Activated CD4-positive, CD25-positive, alpha-beta regulatory T cell treated with anti-CD3 and anti-CD28 coated beads, Interleukin-2, amount 50 U/mL, for 24 hours (primary cell): ENCODE results near the gene MEST.
"Not testable (repeated sequence)": the region's sequence is repeated elsewhere in the genome, so short reads cannot be mapped to it uniquely, and the experiment has no call there.

Source experiments
- ATAC-seq, 2 donors: fragments of 150-1000 bp; cut with Tn5 transposase; one replicate each; pipeline ENCODE4 v1.10.0; 2021; ENCODE audit warnings: mild to moderate bottlenecking in 1 of 2, moderate library complexity in 1 of 2

The MEST gene, protein sequence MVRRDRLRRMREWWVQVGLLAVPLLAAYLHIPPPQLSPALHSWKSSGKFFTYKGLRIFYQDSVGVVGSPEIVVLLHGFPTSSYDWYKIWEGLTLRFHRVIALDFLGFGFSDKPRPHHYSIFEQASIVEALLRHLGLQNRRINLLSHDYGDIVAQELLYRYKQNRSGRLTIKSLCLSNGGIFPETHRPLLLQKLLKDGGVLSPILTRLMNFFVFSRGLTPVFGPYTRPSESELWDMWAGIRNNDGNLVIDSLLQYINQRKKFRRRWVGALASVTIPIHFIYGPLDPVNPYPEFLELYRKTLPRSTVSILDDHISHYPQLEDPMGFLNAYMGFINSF

DNA sequence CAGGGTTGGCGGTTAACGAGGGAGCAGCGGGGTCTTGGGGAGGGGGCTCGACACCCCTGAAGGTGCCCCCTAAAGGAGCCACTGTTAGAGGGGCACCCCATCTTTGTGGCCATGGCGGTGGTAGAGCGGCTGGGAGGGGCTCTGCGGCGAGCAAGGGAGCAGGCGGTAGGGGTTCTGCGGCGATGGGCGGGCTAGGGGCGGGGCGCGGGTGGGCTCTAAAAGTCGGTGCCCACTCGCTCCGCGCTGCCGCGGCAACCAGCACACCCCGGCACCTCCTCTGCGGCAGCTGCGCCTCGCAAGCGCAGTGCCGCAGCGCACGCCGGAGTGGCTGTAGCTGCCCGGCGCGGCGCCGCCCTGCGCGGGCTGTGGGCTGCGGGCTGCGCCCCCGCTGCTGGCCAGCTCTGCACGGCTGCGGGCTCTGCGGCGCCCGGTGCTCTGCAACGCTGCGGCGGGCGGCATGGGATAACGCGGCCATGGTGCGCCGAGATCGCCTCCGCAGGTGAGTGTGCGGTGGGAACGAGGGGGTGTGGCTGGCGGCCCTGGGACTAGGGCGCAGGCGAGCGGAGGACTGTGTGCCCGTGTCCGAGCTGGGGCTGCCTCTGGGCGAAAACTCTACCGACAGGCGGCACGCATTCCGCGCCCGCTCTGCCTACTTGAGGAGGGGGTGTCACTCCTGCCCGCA, at the start of gene MEST:
TSS of gene MEST (plus strand) at position 245 of the 682 bp plus-strand sequence. CDS start at position 474, 229 bp downstream.
- ATAC-seq, result no peak

DNA sequence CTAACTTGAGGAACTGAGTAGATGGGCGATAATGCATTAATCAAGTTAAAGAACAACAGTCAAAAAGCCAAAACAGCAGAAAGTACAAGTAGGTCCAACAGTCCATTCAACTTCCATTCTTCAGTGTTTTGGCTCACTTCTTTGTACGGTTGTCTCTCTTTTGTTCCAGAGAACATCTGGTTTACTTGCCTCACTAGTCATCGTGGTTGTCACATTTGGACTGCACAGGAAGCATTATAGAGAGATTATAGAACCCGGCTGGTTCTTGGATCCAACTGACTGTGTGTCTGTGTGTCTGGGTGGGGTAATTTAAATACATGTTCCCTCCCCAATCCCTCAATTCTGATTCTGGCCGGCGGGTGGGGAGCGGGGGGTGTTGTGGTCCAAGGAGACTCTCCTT, 49.3 kb upstream of the MEST start:
- ATAC-seq, result no peak

DNA sequence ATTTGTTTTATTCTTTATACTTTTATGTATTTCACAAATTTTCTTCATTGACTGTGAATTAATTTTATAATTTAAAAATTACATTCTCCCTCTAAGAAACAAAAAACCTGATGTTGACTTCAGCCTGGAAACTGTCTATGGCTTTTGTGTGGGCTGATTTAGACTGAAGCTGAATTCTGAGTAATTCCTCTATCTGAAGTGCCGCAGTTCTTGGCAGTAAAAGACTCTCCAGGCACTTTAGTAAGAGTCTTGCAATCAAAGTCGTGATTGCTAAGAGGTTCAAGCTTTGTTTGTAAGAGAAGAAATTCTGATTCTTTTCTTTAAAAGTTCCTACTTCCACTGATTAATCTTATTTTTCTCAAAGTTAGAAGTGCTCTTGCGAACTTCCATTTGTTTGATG, 47.7 kb upstream of the MEST start:
- ATAC-seq, result no peak

DNA sequence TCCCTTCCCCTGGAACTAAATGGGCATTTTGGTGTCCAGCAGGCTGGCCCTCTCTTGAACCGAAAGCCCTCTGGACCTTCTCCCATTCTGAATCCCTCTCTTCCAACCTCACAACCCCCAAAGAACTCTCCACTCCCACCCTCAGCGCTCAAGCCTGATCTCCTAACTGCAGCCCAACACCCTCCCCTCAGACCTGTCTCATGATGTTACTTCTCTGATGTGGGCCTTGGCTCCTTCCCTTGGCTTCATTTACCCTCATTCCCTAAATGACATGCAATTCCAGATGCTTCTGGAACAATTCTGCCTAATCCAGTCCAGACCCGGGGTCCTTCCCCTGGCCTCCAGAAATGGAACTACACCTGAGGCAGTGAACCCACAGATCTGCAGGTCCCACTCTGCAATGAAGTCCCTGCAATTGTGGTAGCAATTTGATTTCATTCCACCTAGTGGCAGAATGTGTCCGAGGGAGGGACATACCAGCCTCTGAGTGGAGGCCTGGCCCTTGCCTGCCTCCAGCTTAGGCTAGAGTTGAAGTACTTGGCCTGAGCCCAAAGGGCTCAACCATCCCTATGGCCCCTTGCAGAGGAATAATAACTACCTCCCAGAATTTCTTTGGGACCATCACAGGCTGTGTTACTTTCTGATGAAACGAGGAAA, 47.0 kb upstream of the MEST start:
- ATAC-seq, result no peak

DNA sequence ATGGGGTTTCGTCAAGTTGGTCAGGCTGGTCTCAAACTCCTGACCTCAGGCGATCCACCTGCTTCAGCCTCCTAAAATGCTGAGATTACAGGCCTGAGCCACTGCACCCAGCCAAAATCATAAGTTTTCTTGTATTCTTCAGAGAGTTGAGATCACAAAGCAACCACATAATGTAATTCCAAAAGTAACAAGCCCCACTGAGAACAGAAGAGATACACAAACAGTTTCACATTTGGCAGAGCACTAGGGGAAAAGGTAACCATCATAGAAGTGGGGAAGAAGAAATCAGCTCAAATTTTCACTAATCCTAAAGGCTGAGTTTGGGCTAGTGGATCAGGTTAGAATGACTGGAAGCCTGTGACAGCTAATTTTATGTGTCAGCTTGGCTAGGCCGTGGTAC, 45.6 kb upstream of the MEST start:
- no peak for ATAC-seq

DNA sequence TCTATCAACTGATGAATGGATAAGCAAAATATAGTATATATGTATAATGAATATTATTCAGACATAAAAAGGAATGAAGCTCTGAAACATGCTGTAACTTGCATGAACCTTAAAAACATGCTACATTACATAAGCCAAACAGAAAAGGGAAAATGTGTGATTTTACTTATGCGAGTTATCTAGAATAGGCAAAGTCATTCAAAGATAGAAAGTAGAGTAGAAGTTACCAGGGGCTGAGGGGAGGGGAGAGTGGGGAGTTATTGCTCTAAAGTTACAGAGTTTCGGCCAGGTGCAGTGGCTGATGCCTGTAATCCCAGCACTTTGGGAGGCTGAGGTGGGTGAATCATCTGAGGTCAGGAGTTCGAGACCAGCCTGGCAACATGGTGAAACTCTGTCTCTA, 40.5 kb upstream of the MEST start:
- not testable (repeated sequence) for ATAC-seq

DNA sequence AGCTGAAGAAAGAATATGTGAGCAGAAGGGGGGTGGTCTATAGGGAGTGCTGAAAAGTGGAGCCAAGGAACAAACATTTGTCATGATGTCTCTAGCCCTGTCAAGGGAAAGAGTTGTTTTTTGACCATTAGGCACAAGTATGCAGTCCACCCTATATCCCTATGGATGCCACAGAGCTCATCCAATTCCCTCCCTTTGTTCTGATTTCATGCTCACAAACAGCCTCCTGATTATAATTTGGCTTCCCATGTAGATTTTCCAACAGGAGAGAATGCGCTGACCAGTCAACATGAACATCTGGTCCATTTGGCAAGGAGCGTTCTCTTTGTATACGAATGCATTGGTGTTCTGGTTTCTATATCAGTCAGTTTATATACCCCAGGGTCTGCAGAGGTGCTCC, 38.9 kb upstream of the MEST start:
- ATAC-seq, result no peak

DNA sequence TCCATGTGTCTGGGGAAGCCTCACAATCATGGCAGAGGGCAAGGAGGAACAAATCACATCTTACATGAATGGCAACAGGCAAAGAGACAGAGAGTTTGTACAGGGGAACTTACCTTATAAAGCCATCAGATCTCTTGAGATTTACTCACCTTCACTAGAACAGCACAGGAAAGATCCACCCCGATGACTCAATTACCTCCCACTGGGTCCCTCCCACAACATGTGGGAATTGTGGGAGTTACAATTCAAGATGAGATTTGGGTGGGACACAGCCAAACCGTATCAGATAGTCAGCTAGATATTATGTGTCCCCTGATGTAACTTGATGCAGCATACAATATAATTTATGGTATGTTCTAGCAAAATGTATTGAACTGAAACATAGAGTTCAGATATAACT, 36.9 kb upstream of the MEST start:
- ATAC-seq, result no peak

DNA sequence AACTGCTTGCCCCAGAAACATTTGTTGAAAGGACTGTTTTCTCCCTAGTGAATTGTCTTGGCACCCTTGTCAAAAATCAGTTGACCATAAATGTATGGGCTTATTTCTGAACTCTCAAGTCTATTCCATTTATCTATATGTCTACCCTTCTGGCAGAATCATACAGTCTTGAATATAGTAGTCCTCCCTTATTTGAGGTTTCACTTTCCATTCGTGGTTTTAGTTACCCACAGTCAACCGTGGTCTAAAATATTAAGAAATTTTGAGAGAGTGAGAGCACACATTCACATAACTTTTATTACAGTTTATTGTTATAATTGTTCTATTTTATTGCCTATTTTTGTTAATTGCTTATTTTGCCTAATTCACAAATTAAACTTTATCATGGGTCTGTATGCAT, 33.6 kb upstream of the MEST start:
- ATAC-seq, result peak; percentile 55 to 68

DNA sequence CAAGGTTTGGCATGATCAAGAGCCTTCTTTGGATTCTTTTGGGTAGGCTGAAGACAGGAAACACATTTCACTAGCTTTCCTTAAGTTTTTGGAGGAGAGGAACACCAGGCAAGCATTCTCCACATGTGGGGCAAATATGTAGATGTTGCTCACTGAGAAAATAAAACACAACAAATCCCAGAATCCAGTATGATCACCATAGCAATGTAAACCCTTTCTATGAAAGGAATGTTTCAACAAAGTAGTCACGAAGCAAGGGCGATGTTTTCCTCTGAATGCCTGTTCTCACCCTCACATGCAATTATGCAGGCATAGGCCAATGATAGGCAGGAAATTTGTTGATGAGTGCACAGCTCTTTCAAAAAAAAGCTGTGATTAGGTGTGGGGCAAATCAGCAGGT, 30.6 kb upstream of the MEST start:
- ATAC-seq, result no peak

DNA sequence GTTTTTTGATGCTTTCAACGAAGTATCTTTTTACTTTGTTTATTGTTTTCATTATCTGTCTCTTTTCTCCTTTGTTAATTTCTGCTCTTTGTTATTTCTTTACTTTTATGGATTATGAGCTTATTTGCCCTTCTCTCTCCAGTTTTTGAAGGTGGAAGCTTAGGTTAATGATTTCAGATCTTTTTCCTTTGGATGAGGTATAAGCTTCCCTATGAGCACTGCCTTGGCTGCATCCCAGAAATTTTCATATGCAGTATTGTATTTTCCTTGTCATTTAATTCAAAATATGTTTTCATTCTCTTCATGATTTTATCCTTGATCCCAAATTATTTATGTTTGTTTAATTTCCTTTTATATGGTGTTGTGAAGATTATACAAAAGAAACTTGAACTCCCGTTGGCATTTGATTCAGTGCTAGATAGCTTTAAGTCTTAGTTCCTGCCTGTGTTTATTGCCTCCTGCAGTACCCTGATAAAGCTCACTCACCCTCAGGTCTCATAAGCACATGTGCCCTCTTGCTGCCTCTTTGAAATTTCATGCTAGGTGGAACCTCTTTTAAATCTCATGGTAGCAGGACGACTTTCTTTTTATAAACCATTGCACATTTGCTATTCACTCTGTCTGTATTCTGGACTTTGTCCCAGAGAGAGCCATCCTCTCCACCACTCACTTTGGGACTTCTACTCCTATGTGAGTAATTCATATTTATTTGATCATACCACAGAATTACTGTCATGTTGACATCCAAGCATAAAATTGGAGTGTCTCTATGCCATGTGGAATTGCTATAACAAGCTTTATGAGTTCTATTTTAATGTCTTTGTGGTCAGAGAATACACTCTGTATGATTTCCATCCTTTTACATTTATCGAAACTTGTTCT, 28.1 kb upstream of the MEST start:
- no peak for ATAC-seq

DNA sequence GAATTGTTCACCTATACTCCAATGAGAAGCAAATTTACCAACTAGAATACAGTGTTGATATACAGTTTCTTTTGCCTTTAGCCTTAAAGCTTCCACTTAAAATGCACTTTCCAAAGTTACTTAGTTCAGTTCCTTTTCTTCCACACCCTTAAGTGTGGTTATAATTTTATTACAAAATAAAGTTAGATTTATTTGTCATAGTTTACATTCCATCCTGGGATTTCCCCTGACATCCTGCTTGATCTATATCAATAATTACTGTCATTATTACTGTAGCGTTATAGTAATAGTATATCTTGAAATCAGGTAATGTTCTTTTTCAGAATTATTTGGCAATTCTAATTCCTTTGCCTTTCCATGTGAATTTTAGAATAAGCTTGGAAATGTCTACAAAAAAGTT, 23.3 kb upstream of the MEST start:
- no peak for ATAC-seq

DNA sequence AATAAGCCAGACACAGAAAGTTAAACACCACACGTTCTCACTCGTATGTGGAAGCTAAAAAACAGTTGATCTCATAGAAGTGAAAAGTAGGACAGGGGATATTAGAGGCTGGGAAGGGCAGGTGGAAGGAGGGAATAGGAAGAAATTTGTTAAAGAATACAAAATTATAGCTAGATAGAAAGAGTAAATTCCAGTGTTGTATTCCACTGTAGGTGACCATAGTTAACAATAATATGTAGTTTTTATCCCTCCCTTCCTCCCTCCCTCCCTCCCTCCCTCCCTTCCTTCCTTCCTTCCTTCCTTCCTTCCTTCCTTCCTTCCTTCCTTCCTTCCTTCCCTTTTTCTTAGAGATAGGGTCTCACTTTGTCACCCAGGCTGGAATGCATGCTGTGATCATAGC, 19.9 kb upstream of the MEST start:
- no peak for ATAC-seq

DNA sequence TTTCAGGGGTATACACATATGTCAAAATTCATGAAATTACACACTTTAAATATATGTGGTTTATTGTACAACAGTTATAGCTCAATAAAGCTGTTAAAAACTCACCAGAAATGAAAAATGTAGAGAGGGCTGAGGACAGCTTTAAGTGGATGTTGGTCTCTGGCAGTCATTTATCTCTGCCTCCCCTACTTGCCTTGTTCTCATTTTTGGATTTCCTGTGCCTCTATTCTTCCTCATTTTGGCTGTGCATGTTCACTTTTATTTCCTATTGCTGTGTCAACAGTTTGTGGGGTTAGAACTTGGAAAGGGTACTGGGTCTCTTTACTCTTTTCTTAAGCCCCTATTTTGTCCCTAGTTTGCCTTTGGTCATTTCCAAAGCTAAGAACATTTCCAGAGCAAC, 18.6 kb upstream of the MEST start:
- no peak for ATAC-seq

DNA sequence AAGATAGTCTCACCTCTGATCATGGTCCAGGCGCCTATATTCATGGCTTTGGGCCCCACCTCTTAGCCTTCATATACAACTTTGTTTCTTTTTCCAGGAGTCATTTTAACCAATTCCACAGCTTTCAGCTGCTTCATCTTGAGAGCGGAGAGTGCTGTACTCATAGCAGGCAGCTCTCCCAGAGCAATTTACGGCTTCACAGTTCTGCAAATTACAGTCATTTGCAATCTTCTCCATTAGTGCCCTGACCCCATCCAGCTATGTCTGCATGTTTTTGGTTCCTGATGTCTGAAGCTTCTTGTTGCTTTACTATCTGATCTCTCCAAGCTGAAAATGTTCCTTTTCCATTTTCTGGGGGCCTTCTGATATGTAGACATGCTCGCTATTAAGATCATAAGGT, 18.0 kb upstream of the MEST start:
- ATAC-seq, result no peak

DNA sequence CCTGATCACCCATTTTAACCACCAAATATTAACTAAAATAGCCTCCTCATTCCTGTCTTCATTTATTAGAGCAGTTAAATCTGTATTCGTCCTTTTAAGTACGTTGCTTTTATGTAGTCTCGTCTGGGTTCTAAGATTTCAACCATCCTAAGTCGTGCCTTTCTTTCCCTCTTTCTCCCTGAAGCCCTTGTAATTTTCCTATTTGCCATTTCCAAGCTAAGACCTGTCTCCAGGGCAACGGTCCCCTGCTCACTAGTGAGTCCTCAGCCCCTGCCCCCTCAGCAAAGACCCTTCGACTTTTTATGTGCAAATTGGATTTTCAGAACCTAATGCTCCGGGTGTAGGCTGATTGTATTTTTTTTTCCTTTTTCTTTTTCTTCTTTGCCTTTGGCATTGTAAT, 16.1 kb upstream of the MEST start:
- no peak for ATAC-seq

DNA sequence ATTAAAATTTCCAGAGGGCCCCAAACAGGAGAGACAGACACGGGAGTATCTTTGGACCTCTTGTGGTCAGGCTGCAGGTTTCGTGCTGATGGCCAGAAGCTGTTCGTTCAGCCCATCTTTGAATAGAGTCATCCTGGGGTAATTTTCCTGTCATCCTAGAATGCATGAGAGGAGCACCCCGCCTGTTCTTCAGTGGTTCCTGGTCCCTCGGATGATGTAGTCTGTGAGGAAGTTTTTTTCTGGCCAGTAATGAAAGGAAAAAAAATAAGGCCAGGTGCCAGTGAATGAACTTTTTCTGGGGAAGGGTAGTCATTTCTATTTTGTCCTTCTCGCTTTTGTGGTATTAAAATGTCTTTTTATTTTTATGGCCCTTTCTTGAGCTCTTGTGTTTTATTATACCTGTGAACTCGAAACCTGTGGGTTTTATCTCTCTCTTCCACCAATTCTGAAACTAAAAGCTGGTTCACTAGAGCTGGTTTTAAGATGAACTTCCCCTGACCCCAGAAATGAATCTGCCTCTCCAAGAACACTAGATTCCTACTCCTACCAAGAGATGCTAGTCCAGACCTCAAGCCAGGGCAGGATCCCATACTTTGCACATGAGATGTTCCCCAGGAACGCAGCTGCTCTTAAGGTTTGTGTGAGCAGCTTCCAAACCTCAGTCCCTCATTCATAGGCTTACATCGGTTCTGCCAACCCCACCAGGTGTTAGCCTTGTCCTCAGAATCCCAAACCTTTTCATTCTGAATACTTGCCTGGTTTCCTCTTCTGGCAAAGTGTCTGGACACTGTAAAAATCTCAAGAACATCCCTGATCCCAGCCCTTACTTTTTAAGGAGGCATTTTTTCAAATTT, 15.4 kb upstream of the MEST start:
- no peak for ATAC-seq

DNA sequence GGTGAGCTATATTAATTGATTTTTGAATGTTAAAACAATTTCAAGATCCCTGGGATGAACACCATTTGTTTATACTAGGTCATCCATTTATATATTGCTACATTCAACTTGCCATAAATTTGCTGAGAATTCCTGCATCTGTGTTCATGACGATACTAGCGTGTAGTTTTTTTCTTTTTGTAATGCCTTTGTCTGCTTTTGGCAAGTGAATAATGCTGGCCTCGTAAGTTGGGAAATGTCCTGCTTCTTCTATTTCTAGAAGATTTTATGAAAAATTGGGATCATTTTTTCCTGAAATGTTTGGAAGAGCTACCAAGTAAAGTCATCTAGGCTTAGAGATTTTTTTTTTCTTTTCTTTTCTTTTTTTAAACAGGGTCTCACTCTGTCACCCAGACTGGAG, 12.9 kb upstream of the MEST start:
- no peak for ATAC-seq

DNA sequence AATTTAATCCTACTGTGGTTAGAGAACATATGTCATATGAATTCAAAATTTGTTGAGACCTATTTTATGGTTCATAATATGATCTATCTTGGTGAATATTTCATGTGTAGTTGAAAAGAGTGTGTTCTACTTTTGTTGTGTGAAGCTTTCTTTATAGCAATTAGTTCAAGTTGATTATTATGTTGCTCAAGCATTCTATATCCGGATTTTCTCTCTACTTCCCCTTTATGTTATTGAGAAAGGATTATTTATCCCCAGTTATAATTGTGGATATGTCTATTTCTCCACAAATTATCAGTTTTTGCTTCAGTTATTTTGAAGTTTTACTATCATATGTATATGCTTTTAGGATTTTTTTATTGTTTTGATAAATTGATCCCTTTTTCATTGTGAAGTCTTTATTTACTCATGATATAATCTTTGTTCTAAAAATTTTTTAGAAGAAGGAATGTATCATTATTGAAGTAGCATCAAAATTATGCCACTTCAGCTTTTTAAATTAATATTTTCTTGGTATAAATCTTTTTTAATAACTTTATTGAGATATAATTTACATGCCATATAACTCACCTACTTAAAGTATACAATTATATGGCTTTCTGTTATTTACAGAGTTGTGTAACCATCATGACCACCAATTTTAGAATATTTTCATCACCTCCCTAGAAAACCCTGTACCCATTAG, 12.0 kb upstream of the MEST start:
- no peak for ATAC-seq

DNA sequence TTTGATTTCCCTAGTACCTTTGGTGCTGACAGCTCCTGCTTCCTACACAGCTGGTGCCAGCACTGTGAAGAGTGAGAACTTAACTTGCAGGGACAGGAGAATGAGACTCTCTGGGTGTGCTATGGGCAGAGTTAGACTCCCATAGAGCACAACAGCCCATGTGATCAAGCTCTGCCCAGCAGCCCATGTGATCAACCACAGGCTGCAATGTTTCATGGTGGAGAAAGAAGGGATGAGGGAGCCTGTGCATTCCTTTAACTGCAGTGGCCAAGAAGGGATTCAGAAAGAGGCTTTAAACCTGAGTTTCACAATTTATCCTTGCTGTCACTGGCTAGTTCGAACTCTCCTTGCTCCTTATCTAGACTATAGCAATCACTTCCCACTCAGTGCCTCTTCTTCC, 10.0 kb upstream of the MEST start:
- no peak for ATAC-seq

DNA sequence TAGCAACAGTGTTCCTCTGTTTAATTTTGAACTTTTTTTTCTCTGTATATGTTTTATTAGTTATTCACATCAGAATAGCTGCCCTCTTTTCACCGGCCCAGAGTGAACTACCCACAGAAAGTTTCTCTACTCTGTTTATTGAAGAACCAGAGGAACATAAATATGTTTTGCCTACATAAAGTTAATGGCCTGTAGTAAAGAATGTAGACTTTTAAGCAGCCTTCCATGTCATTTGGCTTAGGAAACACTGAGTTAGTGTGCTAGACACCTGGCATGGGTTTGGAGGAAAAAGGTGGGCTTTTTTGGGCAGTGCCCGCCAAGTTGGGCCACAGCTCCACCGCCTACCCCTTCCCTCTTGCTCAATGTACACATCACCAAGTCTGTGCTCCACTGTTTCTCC, 8.9 kb upstream of the MEST start:
- ATAC-seq, result no peak

DNA sequence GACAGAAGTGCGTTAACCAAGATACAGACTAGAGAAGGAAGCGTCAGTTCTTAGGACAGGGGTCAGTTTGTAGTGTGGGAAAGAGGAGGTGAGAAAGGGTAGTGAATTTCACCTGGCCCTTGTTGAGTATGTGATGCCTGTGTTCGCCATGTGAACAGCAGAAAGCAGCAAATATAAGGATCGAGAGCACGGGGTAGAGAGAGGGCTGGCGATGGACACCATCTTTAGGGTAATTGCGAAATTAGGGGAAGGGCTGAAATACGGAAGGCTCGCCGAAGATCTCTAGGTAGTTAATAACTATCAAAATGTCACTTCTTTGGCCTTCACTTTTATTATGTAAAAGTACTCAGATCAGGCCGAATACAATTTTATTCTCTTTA, 6.2 kb upstream of the MEST start:
- no peak for ATAC-seq
